Stimulated activated CD8-positive, alpha-beta memory T cell treated with anti-CD3 and anti-CD28 coated beads, Interleukin-4, amount 100 ng/mL, for 48 hours (primary cell): Measurements from ENCODE around the gene FYTTD1.

Source experiments
- DNase-seq: peaks from one replicate; pipeline ENCODE4 v3.0.0-alpha.2; 2020

Gene FYTTD1

DNA sequence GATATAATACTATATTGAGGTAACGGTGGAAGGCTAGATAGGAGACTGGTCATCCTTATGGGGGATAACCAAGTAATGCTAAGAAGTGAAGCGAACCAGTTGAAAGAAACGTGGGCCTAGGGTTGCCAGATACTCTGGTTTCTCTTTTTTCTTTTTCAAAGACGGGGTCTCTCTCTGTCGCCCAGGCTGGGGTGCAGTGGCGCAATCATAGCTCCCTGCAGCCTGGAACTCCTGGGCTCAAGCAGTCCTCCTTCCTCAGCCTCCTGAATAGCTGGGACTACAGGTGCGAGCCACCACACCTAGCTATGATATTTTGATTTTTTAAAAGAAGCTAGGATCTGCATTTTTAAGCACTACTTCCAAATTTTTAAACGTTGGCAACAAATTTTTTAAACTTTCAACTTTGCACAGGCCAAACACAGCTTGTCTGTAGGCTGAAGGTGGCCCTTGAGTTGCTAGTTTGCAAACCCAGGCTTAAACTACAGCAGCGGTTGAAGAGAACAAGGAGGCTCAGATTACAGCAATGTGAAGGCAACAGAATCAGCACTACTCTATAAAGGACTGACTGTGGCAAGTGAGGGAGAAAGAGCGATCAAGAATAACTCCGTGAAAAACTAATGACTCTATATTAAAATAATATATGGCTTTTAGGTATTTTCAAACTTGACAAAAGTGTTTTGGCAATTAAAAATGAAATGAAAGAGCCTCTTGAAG is 11.8 kb upstream of the FYTTD1 start:
- no peak for DNase-seq

DNA sequence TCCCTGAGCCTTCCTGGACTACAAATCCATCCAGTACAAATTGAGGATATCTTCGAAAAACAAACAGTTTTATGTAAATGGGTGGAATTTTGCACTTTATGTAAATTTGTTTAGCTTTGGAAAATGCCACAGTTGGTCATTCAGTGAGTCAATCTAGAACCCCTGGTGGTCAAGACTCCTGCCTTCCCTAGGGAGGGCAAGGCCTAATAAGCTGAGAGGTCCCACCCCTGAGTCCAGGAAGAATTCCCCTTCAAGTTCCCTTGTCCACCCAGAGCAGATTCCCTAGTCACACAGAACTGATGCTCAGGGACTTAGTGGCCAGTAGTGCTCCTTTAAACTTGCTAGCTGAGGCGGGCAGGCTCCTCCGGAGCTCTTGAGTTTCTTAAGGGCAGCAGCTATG is 6.9 kb upstream of the FYTTD1 start:
- DNase-seq: no peak

DNA sequence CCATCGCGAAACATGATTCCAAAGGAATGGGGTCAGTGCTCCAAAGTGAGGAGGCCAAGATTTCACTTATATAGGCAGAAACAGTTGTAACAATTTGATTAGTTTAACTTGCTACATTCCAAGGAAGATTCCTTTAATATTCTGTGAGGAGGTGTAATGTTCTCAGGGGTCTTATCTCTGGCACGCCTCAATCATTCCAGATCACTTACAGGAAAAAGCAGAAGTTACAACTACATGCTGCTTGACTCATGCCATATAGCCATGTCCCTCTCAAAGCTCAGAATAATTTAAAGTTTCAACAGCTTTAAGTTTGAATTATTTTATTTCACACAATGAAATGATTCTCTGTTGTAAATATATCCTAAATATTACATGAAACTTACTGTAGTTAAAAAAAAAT is 3.5 kb upstream of the FYTTD1 start:
- DNase-seq: no peak

DNA sequence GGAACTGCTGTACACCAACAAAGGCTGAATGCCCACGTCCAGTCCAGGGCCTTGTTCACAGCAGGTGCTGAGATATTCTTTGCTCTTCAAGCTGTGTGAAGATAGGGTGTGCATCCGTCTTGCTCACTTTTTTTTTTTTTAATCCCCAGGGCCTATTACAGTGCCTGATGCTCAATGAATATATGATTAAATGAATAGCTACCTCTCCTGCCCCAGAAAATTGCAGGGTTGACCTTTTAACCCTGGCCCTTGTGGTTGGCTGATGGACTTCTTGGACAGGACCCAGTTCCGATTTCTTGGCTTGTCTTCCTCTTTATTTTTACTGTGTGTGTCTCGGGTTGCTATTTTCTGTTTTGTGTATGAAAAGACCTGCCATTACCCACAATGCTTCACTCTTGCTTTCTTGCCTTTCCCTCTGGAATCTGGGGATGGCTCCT is 2.9 kb upstream of the FYTTD1 start:
- DNase-seq: no peak

DNA sequence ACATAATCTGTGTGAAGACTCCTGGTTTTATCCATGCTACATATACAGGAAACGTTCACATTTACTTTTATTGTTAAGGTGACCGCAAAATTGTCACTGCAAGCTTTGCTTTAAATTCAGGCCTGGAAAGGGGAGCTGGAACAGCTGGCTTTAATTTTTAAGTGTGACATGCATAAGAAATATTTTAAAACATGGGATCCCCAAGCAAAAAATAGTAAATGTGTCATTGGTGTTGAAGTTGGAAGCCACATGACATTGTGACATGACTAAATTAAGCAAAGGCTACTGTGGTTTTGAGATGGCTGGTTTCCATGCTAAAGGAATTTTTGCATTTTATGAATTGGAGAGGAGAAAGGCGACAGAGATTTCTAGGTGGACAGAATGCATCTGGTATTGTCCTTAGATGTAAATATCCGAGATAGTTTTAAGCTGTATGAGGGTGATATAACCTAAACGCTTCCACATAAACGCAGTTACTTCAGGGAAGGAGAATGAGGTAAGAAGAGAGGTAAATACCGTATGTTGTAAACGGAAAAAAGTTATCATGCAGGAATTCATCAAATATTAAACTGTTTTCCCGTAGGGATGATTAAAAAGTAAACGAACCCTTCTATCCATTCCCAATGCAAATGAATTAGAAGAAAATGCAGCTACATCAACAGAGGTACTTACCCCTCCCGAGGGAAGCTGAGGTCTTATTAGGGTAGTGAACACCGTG is 927 bp upstream of the FYTTD1 start:
- DNase-seq: no peak

DNA sequence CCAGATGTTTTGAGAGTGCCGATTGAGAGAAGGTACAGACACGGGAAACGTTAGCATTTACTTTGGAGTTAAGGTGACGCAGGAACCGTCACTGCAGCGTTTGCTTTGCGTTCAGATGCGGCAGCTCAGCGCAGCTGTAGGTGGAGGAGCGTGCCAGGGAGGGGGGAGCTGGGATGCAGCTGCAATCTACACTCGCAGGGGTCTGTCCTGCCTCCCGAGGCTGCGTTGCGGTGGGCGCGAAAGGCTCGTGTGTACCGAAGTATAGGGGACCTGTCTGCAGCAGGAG is 425 bp upstream of the FYTTD1 start:
- no peak for DNase-seq

DNA sequence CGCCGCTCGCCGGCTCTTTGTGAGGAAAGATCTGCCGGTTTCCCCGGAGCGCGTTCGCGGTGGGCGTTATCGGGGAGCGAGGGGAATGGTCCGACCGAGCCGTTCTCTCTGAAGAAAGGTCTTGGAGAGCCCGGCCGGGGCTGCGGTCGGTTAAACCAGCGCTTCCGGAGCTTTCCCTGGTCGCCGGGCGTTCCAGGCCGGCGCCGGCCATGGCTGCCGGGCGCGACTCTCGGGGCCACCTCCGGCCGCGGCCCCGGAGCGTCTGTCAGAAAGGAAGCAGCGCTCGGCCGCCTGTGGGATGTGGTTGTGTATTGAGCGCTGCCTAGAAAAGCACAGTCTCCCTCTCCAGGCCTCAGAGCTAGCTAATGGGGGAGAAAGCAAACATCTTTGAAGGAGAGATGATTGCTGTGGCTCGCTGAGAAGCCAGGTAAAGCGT is 731 bp downstream of the FYTTD1 start:
- peak; percentile 68 for DNase-seq

DNA sequence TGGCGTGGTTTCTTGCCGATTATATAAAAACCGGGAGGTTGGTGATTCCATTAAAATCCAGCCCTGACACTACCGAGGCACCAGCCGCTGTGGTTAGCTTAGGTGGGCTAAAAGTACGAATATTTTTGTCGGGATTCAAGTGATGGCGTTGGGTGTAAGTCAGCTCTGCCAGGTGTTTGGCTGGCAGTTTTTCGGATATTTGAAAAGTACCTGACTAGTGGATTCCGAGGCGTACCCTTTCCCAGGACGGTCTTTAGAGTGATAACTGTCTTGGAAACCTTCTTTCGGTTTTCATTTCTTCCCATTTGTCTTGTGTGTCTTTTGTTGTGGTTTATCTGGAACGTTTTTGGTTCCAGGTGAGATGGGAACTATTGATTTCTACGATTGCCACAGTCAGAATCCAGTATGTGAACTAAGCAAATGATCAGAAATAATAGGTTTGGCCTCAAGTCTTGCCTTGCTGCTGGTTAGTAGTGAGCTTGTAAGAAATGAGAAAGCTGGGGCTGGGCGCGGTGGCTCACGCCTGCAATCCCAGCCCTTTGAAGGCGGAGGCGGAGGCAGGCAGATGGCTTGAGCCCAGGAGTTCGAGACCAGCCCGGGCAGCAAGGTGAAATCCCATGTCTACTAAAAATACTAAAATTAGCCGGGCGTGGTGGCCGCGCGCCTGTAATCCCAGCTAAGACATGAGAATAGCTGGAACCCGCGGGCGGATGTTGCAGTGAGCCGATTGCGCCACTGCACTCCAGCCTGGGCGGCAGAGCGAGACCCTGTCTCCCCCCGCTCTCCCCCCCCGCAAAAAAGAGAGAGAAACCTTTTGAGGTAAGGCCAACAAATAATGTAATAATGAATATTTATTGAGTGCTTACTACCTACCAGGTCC is 1.4 kb downstream of the FYTTD1 start:
- peak; percentile 68 for DNase-seq

DNA sequence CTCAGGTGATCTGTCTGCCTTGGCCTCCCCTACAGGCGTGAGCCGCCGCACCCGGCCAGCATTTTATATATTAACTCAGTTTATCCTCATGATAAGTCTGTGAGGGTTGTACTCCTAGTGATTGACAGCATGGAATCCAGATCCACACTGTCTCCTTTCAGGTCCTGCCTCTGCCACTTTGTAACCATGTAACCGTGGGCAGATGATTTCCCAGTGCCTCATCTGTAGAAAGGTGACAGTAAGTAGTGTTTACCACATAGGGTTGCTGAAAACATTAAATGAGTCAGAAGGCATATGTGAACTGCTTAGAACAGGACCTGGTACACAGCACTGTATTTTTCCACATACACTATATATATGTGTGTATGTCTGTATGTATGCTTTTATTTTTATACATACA is 2.4 kb downstream of the FYTTD1 start:
- peak; percentile 39 for DNase-seq

DNA sequence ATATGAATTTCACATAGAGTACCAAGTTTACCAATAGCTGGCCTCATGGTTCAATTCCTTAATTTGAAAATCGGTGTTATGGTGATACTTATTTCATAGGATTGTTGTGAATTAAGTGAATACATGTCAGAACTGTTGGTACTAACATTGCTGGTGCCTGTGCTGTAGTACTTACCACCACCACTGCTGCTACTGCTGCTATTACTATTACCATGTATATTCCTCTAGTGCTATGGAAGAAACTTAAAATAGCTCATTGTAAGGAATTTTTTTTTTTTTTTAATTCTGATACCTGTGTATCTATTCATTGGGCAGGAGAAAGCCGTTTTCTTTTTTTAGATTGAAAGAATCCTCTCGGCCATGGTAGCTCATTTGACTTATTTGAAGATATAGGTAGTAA is 3.6 kb downstream of the FYTTD1 start:
- no peak for DNase-seq

DNA sequence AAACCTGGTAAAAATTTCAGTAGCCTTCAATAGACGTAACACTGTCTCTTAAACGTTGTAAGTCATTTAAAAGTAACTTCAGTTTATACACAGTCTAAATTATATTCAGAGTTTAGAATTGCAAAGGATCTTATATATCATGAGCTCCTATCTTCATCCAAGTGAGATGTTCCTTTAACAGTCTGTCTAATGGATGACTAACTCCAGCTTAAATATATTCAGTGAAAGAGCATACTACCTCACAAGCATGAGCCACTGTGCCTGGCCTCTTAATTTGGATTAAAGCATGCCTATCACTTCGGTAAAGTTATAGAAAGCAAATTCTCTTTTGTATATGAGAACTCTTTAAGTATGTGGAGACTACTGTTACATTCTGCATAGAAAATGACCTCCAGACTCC is 7.0 kb downstream of the FYTTD1 start:
- DNase-seq: no peak

DNA sequence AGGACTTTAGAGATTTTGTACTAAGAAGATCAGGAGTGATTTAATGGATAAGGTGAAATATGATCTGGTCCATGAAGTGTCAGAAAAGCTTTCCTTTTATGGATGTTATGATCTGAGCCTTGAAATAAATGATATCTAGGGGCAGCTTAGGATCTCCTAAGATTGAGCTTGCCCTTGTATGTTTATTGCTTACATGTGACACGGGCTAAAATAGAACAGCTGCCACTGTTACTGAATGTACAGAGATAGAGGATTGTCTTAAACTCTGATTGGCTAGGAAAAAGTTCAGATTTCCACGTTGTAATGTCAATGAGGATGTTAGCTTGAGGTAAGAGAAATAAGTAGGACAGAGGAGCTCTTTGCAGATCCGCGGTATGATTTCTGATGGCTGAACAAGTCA is 8.8 kb downstream of the FYTTD1 start:
- no peak for DNase-seq

DNA sequence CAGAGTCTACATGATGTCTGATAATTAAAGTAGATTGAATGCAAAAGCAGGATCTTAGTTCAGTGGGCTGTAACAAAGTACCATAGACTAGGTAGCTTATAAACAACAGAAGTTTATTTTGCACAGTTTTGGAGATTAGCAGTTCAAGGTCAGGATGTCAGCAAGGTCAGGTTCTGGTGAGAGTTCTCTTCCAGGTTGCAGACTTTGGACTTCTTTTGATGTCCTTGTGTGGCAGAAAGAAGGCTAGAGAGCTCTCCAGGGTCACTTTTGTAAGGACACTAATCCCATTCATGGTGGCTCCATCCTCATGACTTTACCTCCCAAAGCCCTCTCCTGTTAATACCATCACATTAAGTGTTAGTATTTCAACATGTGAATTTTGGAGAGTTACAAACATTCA is 12.1 kb downstream of the FYTTD1 start:
- no peak for DNase-seq

DNA sequence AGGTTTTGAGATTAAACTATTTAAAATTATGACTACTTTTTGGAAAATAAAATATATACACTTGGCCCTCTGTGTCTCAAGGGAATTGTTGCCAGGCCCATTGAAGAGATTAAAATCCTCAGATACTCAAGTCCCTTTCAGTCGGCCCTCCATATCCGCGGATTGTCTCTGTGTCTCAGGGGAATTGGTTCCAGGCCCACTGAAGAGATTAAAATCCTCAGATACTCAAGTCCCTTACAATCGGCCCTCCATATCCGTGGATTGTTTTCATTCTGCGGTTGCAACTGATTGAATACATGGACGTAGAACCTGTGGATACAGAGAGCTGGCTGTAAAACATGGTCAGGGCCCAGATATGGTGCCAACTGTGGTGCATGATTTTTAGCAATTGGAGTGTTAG is 25.6 kb downstream of the FYTTD1 start:
- DNase-seq: no peak

DNA sequence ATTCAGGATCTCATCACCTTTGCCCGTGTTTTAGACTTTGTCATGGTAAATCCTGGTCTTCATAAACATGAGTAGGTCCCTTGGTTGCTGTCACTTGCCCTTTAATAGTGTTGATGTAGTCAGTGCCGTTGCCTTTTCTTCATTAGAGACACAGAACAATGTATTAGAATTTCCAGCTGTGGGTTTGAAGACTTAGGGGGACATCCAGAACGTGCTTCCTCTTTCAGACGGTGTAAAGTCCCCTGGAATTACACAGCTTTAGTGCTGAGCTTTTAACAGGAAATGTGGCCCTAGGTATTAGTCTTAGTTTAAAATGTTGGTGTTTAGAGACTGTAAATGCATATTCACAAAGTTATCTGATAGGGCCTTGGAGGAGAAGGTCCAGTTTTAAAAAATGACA is 32.5 kb downstream of the FYTTD1 start:
- no peak for DNase-seq

DNA sequence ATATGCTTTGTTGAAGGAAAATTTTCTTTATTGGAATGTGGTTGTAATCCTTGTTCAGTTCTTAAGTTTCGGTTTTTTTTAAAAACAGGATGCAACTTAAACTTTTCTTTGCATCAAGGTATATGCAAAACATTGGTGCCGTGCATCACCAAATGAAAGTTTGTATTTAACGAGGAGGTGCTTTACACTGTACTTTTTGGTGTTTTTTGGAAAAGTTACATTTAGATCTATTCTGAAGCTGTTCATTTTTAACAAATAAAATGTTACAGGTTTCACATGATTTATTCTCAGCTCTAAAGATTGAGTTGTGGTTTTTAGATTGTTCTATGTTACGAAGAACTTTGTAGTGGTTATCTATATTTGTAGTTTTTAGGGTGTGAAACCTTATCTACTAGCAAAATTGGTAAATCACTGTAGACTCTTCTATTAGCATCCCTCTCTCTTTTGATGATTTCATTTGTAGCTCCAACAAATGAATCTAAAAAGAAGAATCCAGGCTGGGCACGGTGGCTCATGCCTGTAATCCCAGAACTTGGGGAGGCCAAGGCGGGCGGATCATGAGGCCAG is 34.4 kb downstream of the FYTTD1 start:
- no peak for DNase-seq

DNA sequence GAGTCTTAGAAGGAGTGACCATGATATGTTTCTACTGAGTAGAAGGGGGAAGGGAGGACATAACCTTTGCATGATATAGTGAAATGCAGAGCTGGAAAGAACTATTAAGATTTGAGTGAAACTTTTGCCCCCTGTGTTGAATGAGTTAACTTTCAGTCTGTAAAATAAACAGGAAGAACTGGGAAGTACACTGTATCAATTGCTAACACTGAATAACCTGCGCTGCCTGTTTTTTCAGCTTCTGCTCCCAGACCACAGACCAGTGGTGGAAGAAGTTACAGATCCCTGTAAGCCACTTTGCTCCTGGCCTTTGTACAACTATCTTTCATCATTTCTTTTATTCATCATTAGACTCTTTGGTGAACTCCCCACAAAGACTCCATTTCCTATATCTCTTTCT is 37.7 kb downstream of the FYTTD1 start:
- no peak for DNase-seq

DNA sequence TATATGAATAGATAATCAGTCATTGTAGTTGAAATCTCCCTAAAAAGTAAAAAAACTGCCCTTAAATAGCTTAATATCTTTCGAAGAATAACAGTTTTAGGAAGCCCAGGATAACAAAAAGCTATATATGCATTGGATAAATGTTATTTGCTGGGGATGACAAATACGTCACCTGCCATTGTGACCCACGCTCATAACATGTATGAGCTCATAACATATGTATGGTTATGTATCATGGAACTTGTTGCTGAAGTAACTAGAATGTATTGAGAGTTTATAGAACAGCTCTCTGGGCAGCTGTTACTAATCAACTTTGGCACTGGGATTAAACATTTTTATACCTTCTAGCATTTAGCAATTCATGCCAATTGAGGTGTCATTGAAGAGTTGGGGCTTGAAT is 39.6 kb downstream of the FYTTD1 start:
- DNase-seq: no peak

DNA sequence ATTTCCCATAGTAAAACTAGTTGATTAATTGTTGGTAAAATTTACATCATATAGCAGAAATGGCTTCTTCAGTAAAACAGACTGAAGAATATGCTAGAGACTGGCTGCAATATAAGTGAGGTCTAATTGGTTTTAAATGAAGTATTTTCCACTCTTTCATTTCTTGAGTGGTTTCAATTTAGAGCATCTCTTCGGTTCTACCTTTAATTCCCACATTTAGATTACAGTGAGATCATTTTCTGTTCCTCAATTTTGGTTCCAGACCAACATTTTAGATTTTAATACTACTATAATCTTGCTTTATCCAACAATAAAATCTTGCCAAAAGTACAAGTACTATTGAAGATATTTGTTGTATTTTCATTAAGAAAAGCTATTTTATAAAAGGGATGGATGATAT is 40.4 kb downstream of the FYTTD1 start:
- DNase-seq: no peak

DNA sequence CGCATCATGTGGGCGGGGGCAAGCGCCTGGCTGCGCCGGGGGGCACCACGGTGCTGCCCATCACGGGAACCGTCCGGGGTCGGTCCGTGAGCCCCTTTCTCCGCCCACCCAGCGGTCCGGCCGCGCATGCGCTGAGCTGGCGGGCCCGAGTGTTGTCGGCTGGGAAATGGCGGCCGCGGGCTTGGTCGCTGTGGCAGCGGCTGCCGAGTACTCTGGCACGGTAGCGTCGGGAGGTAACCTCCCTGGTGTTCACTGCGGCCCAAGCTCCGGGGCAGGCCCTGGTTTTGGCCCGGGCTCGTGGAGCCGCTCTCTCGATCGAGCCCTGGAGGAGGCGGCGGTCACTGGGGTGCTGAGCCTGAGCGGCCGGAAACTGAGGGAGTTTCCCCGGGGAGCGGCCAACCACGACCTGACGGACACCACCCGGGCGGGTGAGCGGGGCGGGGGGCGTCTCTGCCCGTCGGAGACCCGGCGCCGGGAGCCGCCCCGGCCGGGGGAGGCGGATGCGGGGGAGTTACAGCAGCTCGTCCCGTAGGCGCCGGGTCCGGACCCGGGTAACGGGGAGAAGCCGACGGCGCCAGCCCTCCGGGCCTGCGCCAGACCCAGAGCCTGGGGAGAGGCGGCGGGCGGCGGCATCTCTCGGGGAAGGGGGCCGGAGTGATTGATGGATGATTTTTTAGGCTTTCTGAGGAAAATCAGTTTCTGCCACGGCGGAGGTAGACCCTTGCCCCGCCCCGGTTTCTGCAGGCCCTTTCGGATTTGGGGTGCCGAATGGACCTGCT is 41.6 kb downstream of the FYTTD1 start, which contains the start of gene LRCH3:
TSS of gene LRCH3 (plus strand) at position 142 of the 779 bp plus-strand sequence. CDS start at position 167, 25 bp downstream.
- peak; percentile 92 for DNase-seq

DNA sequence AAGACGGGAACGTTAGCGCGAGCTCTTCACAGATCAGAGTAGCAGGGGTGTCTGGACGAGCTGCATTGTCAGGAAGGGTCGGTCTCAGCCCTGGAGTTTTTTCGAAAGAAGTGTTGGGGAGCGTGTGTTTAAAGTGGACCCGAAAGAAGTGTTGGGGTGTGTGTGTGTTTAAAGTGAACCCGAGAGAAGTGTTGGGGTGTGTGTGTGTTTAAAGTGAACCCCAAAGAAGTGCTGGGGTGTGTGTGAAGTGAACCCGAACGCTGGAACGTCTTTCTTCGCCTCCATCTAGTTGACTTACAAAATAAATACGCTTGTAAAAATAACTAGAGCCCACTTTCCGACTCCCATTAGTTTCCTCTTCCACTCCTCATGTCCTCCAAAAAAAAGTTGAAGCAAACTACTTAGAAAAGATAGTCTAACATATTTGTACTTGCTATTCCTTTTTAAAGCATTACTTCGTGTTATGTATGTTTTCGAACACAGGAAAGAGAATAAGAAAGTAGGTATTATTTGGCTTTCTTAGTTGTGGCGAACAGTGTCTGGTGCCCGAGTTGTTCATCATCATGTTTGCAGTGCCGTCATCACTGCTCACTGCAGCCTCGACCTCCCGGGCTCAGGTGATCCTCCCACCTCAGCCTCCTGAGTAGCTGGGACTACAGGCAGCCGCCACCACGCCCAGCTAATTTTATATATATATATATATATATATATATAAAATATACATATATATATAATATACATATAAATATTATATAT is 42.4 kb downstream of the FYTTD1 start:
- DNase-seq: peak; percentile 51

DNA sequence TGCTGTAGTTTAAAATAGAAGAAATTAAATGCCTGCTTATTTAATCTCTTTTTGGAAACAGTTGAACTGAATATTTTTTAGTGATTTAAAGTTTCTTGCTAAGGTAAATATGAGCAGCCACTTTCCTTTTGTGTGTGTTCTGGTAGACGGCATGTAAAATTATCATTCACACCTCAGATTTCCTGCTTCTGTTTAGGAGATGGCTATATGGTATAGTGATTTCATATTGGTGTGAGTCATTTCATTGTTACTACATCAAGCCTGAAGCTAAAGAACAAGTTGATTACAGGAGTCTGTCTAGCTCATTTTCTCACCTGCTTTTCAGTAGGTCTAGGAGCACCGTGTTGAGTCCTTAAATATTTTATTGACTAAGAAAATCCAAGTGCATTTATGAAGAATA is 43.6 kb downstream of the FYTTD1 start:
- DNase-seq: no peak
